GM19438 (cell line): ENCODE results near the gene CYP4F8.

Source experiments
- ATAC-seq: cut with Tn5 transposase; IDR thresholded peaks from one replicate; pipeline ENCODE4 v1.9.1; 2021; ENCODE audit warnings: low read depth; ENCODE audit not compliant: unreplicated experiment

CYP4F8 gene

GRCh38 chr19:15615526-15615925 is 508 bp downstream of the CYP4F8 start:
- ATAC-seq = no peak

- ATAC-seq = no peak
Measured at GRCh38 chr19:15616183-15616582, 1.2 kb downstream of the CYP4F8 start.

GRCh38 chr19:15616627-15617270 is 1.7 kb downstream of the CYP4F8 start:
- no peak for ATAC-seq

- no peak for ATAC-seq
Measured at GRCh38 chr19:15618321-15618720, 3.3 kb downstream of the CYP4F8 start.

- no peak for ATAC-seq
Measured at GRCh38 chr19:15621801-15622200, 6.8 kb downstream of the CYP4F8 start.

- ATAC-seq = no peak
Measured at GRCh38 chr19:15622991-15623390, 8.0 kb downstream of the CYP4F8 start.

- no peak for ATAC-seq
Measured at GRCh38 chr19:15623711-15624318, 8.8 kb downstream of the CYP4F8 start.

- ATAC-seq = no peak
Measured at GRCh38 chr19:15628236-15629002, 13.4 kb downstream of the CYP4F8 start.

GRCh38 chr19:15629003-15629880 is 14.2 kb downstream of the CYP4F8 start:
- ATAC-seq = no peak

- no peak for ATAC-seq
Measured at GRCh38 chr19:15631817-15632216, 16.8 kb downstream of the CYP4F8 start.

GRCh38 chr19:15633082-15633835 is 18.2 kb downstream of the CYP4F8 start:
- no peak for ATAC-seq

- ATAC-seq = no peak
Measured at GRCh38 chr19:15634105-15634504, 19.1 kb downstream of the CYP4F8 start.

GRCh38 chr19:15635016-15635805 is 20.2 kb downstream of the CYP4F8 start:
- ATAC-seq = no peak

- no peak for ATAC-seq
Measured at GRCh38 chr19:15636026-15636425, 21.0 kb downstream of the CYP4F8 start.

GRCh38 chr19:15639596-15639995 is 24.6 kb downstream of the CYP4F8 start:
- ATAC-seq = no peak

- no peak for ATAC-seq
Measured at GRCh38 chr19:15640294-15640903, 25.4 kb downstream of the CYP4F8 start, which contains the start of gene CYP4F3. Gene CYP4F3, plus strand, starts transcription at chr19:15640897. Its CDS starts 519 bp downstream, at chr19:15641416.

- ATAC-seq = no peak
Measured at GRCh38 chr19:15640904-15641597, 26.0 kb downstream of the CYP4F8 start.

GRCh38 chr19:15641901-15642491 is 27.0 kb downstream of the CYP4F8 start:
- ATAC-seq = no peak
